G401.6 (cell line): ENCODE data around the gene TAS1R3.

ENCODE experiments used
- FAIRE-seq: peaks from 2 replicates; lab custom pipeline; 2012; peaks lifted over from hg19 to GRCh38; lab: Jason Lieb, UNC

TAS1R3 gene

DNA sequence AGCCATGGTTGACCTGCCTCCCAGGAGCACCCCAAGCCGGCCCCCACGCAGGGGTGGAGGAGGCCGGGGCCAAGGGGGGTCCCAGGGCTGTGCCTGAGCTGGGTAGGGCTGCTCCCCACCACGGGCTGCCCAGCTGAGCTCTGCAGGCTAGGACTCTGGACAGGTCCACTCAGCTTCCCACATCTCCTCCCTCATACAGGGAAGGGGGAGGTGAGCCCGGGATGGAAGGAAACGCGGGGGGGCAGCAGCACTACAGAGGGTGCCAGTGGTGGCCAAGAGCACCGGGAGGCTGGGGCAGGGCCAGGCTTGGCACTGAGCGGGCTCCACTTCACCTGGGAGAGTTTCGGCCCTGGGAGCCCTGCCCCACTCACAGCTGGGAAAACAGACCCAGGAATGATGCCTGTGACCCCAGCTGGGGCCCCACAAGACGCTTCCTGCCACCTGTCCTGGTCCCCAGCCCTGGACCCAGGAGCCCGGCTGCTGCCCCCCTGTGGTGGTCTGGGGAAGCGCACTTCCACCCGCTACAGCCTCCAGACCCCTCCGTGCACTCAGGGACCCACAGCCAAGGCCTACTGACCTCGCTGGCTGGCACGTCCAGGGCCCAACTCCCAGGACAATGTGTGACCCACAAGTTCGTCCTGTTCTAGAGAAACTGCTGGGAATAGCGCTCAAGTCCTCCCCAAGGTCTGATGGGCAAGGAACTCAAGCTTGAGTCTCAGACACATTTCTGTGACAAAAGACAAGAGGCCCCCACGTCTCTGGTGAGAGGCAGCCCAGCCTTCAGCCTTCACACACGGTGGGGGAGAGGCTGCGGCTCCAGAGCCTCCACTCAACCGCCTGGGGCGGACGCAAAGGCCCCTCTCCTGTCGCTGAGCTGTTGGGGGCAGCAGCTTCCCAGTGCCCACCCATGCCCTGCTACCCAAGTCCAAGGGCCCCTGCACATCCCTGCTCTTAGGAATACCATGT lies 40.9 kb downstream of the TAS1R3 start:
- no peak for FAIRE-seq

GRCh38 chr1:1373051-1373814 lies 42.2 kb downstream of the TAS1R3 start:
- no peak for FAIRE-seq

GRCh38 chr1:1373815-1374588 lies 42.9 kb downstream of the TAS1R3 start:
- no peak for FAIRE-seq

GRCh38 chr1:1374589-1374928 lies 43.5 kb downstream of the TAS1R3 start:
- no peak for FAIRE-seq

GRCh38 chr1:1374929-1375662 lies 44.0 kb downstream of the TAS1R3 start, which contains the start of gene AURKAIP1:
Gene AURKAIP1, minus strand, starts transcription at chr1:1375207. Its CDS starts 451 bp downstream, at chr1:1374756.
- peak; percentile 99 for FAIRE-seq

DNA sequence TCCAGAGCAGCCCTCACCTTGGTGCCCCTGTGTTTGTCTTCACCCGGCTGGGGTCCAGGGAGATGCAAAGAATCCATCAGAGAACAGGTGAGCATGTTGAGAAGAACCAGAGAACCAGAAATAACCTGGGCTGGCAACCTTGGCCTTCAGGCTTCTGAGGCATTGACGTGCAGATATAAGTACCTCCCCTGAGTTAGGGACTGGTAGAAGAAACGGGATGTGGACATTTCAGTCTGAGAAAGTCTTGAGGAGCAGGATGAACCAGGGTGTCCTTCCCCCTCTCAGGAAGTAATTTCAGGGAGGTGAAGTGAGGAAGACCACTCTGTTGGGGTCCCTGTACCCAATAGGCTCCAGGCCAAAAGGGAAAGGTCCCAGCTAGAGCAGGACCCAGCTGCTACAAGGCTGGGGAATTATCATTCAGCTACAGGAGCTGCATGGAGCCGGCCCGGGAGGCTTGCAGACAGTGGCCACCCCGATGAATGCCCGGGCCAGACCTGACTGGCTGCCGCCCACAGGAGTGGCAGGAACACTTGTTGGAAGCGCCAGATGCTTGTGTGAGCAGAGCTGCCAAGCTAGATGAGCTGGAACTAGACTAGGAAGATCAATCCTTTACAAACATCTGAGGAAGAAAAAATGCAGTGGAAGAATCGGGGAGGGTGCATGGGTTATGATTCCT lies 45.6 kb downstream of the TAS1R3 start:
- FAIRE-seq, result no peak

GRCh38 chr1:1377540-1378205 lies 46.6 kb downstream of the TAS1R3 start:
- FAIRE-seq, result no peak

DNA sequence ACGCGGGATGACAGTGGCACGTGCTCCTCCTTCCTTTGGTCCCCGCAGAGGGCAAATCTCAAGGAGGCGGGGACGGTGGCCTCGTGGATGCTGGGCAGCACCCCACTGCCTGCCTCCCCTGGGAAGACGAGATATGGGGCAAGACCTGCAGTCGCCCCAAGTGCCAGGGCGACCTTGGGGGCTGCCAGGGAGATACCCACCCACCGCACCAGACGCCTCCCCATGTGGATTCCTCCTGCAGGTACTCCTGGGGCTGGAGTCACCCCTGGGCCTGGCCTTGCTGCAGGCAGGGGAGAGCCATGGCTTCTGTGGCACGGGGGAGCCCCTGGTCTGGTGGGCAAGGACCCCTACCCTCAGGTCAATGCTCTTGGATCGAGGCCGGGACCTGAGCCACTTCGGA lies 49.8 kb downstream of the TAS1R3 start:
- no peak for FAIRE-seq

GRCh38 chr1:1381294-1381693 lies 50.2 kb downstream of the TAS1R3 start:
- FAIRE-seq, result no peak
